Measurements from ENCODE around the gene AMPH. TPM values are rescaled to one million over a fixed set of nuclear protein-coding genes. Genes with fewer than 3 reads are reported as not detected.

The AMPH gene
- total and polyA plus RNA-seq, 11 donors: 0.46 to 5.3 (median 3.1) TPM

DNA sequence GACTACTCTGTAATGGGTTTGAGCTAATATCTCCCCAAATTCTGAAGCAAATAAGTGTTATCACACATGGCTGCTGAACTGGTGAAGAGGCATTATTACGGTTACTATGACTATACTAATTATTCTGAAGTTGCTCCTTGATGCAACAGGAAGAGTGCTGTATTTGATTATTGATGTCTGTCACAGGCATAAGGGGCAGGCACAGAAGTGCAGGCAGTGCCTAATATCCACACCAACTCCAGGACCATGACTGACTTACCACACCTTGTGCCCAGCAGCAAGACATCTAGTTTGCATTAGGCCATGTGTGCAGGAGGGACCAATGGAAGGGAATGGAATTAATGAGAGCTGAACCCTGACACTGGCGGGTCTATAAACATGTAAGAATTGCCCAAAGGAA lies 62.7 kb downstream of the AMPH start:
- Histone ChIP-seq H3K4me1 (no peaks in the 10 kb centered on the region), H3K36me3 (no peaks in the 10 kb centered on the region), H3K27ac (no peak overlapping the region), H3K27me3 (no peaks in the 10 kb centered on the region), H3K9me3 (peaks cover 0 to 8% (median 0%) of the 10 kb centered on the region in 12 donors), H3K4me3 (no peak overlapping the region)
- ATAC-seq (no peak), DNase-seq (no peak)
- TF ChIP-seq POLR2A (IDR thresholded peaks at IDR 0.05): no peak
- TF ChIP-seq CTCF (IDR thresholded peaks at IDR 0.05): no peak
- intact Hi-C loops (cut with DNase I): no loop called here
- 88 to 94% (median 90%) methylated on average over 2 of the region's 2 CpGs for WGBS, 4 donors

DNA sequence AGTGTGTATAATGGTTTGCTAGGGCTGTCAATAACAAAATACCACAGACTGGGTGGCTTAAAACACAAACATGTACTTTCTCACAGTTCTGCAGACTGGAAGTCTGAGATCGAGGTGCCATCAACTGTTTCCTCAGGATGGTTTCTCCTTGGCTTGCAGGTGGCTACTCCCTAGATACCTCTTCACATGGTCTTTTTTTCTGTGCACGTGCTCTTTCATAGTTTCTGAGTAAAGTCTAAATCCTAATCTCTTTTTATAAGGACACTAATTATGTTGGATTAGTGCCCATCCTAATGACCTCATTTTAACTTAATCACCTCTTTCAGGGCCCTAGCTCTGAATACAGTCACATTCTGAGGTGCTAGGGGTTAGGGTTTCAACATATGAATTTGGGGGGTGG lies 65.9 kb downstream of the AMPH start:
- Histone ChIP-seq H3K9me3 (peaks cover 0 to 8% (median 0%) of the 10 kb centered on the region in 12 donors), H3K4me3 (no peak overlapping the region), H3K36me3 (no peaks in the 10 kb centered on the region), H3K4me1 (no peaks in the 10 kb centered on the region), H3K27ac (no peak overlapping the region), H3K27me3 (no peaks in the 10 kb centered on the region)
- intact Hi-C loops (cut with DNase I): no loop called here
- TF ChIP-seq POLR2A (IDR thresholded peaks at IDR 0.05): no peak
- no peak for TF ChIP-seq CTCF (IDR thresholded peaks at IDR 0.05)
- no peak for DNase-seq
- 50 to 56% (median 52%) methylated on average over 2 of the region's 2 CpGs for WGBS, 4 donors
- no peak for ATAC-seq

DNA sequence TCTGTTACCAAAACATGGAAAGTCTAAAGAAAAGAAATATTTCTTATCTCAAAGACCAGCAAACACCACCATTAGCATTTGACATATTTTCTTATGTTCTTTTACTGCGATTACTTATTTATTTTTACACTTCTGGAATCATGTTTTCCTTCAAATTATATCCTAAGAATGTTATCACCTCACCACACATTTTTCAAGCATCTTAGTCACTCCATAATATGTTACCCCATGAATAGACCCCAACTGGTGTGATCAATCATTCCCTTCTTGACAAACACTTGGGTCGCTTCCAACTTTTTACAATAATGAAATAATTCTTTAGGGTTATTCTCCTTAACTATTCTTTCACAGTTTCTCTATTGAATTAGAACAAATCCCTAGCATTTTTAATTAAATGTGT lies 67.4 kb downstream of the AMPH start:
- ATAC-seq (no peak), DNase-seq (no peak)
- peaks cover 0 to 6% (median 0%) of the 10 kb centered on the region in 12 donors for H3K9me3 ChIP-seq
- H3K36me3 ChIP-seq: no peaks in the 10 kb centered on the region
- H3K4me1 ChIP-seq: no peaks in the 10 kb centered on the region
- no peaks in the 10 kb centered on the region for H3K27me3 ChIP-seq
- TF ChIP-seq CTCF (IDR thresholded peaks at IDR 0.05) (no peak), POLR2A (IDR thresholded peaks at IDR 0.05) (no peak)
- WGBS, 4 donors: 67 to 81% (median 74%) methylated on average over 2 of the region's 2 CpGs
- intact Hi-C loops (cut with DNase I): no loop called here
- H3K27ac ChIP-seq: no peak overlapping the region
- no peak overlapping the region for H3K4me3 ChIP-seq

DNA sequence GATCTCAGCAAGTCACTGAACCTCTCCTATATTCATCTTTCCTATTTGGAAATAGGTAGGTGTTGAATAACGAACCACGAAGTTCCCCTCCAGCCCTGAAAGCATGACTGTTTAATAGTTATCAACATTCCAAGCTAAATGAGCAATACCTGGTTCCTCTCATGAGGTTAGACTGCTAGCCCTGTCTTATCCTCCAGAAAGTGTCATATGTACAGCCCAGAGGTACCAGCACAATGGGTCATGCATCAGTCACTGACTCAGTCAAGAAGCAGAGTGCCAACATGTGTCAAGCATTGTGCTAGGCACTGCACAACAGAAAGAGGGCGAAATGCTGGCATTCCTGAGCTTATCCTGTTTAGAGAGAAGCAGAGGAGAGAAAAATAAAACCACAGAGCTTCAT lies 70.0 kb downstream of the AMPH start:
- intact Hi-C loops (cut with DNase I): no loop called here
- no peaks in the 10 kb centered on the region for H3K9me3 ChIP-seq
- WGBS, 4 donors: 73 to 83% (median 80%) methylated on average over 3 of the region's 3 CpGs

More for the DNA sequence above, 70.0 kb downstream of the AMPH start:
- no peak for TF ChIP-seq POLR2A (IDR thresholded peaks at IDR 0.05)
- TF ChIP-seq CTCF (IDR thresholded peaks at IDR 0.05): no peak
- Histone ChIP-seq H3K27ac (no peak overlapping the region), H3K4me1 (no peaks in the 10 kb centered on the region), H3K4me3 (no peak overlapping the region), H3K27me3 (no peaks in the 10 kb centered on the region), H3K36me3 (no peaks in the 10 kb centered on the region)
- ATAC-seq: no peak
- no peak for DNase-seq
